GM12878 (cell line): ENCODE results near the gene SLC25A33. TPM values are rescaled to one million over a fixed set of nuclear protein-coding genes. Genes with fewer than 3 reads are reported as not detected.
A peak's percentile ranks its signal among the peaks of the same experiment; 100 is the strongest.

Experiments
- ATAC-seq: fragments of 200-7000 bp; cut with Tn5 transposase; 3 replicates; pipeline ENCODE4 v1.9.1; 2020; ENCODE audit warnings: mild to moderate bottlenecking, moderate library complexity
- BruUV-seq: library from RNA; stranded (reverse); fragments of 400-500 nt; replicated peaks from 2 replicates; lab custom pipeline; 2021; lab: Mats Ljungman, UMichigan
- CTCF ChIA-PET: fragments of 300-600 bp; sonication (Branson Sonifier 250); formaldehyde crosslinking; extraction: SDS; loops from one replicate; lab custom pipeline; 2021; ENCODE audit warnings: inconsistent platforms; lab: Yijun Ruan, JAX
- POLR2A ChIA-PET: fragments of 350-600 bp; formaldehyde crosslinking; extraction: SDS; loops from one replicate; lab custom pipeline; 2021; ENCODE audit warnings: inconsistent platforms; lab: Charles Lee
- RAD21 ChIA-PET: fragments of 300-600 bp; sonication (Branson Sonifier 250); formaldehyde crosslinking; loops from one replicate; lab custom pipeline; 2023; ENCODE audit warnings: antibody characterized with exemption; ENCODE audit not compliant: unreplicated experiment; lab: Charles Lee
- SMC1A ChIA-PET: fragments of 300-600 bp; sonication (Branson Sonifier 250); formaldehyde crosslinking; loops from one replicate; lab custom pipeline; 2023; ENCODE audit not compliant: unreplicated experiment, uncharacterized antibody; lab: Charles Lee
- DNase-seq: peaks from one replicate; pipeline ENCODE4 v3.0.0-alpha.2; 2011; ENCODE audit warnings: low read depth, low spot score
- FAIRE-seq: peaks from 3 replicates; lab custom pipeline; 2011; peaks lifted over from hg19 to GRCh38; lab: Jason Lieb, UNC
- H2AFZ ChIP-seq: 2 replicates; pipeline ENCODE4 v1.6.0; 2011; ENCODE audit warnings: low read depth, low read length, control low read depth; ENCODE audit not compliant: control insufficient read depth
- H3K27ac ChIP-seq: 2 replicates; pipeline ENCODE4 v1.5.1; 2011; ENCODE audit warnings: control low read depth; ENCODE audit not compliant: control insufficient read depth, insufficient read depth
- H3K27me3 ChIP-seq, 2 experiments: replicated peaks in 1 of 2; 2 replicates each; pipeline versions ENCODE4 v1.6.0 to v1.6.1; 2011; ENCODE audit warnings: low read length in 1 of 2; ENCODE audit not compliant: control insufficient read depth in 2 of 2, insufficient read depth in 2 of 2
- H3K36me3 ChIP-seq, 2 experiments: 2 replicates each; pipeline ENCODE4 v1.5.1; 2011; ENCODE audit warnings: low read length in 1 of 2; ENCODE audit not compliant: control insufficient read depth in 2 of 2, insufficient read depth in 2 of 2
- H3K4me1 ChIP-seq: 2 replicates; pipeline ENCODE4 v1.6.1; 2011; ENCODE audit warnings: mild to moderate bottlenecking, low read length, moderate library complexity, mixed read lengths; ENCODE audit not compliant: control insufficient read depth, insufficient read depth
- H3K4me2 ChIP-seq: 2 replicates; pipeline ENCODE4 v1.6.0; 2011; ENCODE audit warnings: control low read depth; ENCODE audit not compliant: control insufficient read depth, insufficient read depth
- H3K4me3 ChIP-seq: fragments of 200-600 bp; sonication (generic); 2 replicates; pipeline ENCODE4 v1.5.1; 2016
- H3K79me2 ChIP-seq: 2 replicates; pipeline ENCODE4 v1.6.0; 2011; ENCODE audit warnings: low read length; ENCODE audit not compliant: control insufficient read depth, insufficient read depth
- H3K9ac ChIP-seq: 2 replicates; pipeline ENCODE4 v1.8.0; 2011; ENCODE audit warnings: low read length, control low read depth, mixed read lengths; ENCODE audit not compliant: control insufficient read depth, insufficient read depth
- H3K9me3 ChIP-seq: replicated peaks from 3 replicates; pipeline ENCODE4 v1.5.1; 2011; ENCODE audit warnings: mild to moderate bottlenecking, low read length; ENCODE audit not compliant: control insufficient read depth, insufficient read depth
- H4K20me1 ChIP-seq: 2 replicates; pipeline ENCODE4 v1.6.0; 2011; ENCODE audit not compliant: control insufficient read depth, insufficient read depth
- E2F8 ChIP-seq: fragments of 450-650 bp; IDR thresholded peaks from 2 replicates; pipeline ENCODE4 v1.6.1; 2018; ENCODE audit warnings: mild to moderate bottlenecking, low read depth, moderate library complexity; ENCODE audit not compliant: partially characterized antibody
- ESRRA ChIP-seq: IDR thresholded peaks from 2 replicates; pipeline ENCODE4 v1.6.1; 2012; ENCODE audit warnings: mild to moderate bottlenecking, low read length, improper control_type of control experiment
- PML ChIP-seq: IDR thresholded peaks from 2 replicates; pipeline ENCODE4 v1.6.1; 2012; ENCODE audit warnings: low read length, inconsistent platforms
- SMAD1 ChIP-seq: fragments of 450-650 bp; IDR thresholded peaks from 2 replicates; pipeline ENCODE4 v1.6.1; 2018; ENCODE audit warnings: mild to moderate bottlenecking, low read depth; ENCODE audit not compliant: partially characterized antibody
- TCF3 ChIP-seq: IDR thresholded peaks from 2 replicates; pipeline ENCODE4 v1.6.1; 2012; ENCODE audit warnings: low read depth, mild to moderate bottlenecking, low read length, borderline replicate concordance; ENCODE audit not compliant: insufficient read depth
- ZBTB40 ChIP-seq: fragments of 450-650 bp; IDR thresholded peaks from 2 replicates; pipeline ENCODE4 v1.6.1; 2016; ENCODE audit warnings: mild to moderate bottlenecking, moderate library complexity, borderline replicate concordance
- WGBS: methylation state at CpG from one replicate; pipeline ENCODE4 v1.1.6; 2016; ENCODE audit warnings: low lambda C conversion rate; ENCODE audit not compliant: insufficient replicate concordance, insufficient coverage; ENCODE audit errors: missing lambda C conversion rate; 5-methylcytosine and 5-hydroxymethylcytosine counted together
- in situ Hi-C: fragments of 300-500 bp; cut with MboI; formaldehyde crosslinking; loops from 9 replicates; pipeline ENCODE4 v1.14.3; 2018; ENCODE audit warnings: mixed read lengths
- intact Hi-C: fragments of 100-400 bp; cut with micrococcal nuclease; formaldehyde crosslinking; loops from one replicate; pipeline ENCODE4 v1.14.2; 2022; ENCODE audit not compliant: unreplicated experiment
- polyA plus RNA-seq, 11 experiments: library from polyadenylated mRNA; depleted of rRNA in 4 of 11; unstranded in 6 of 11; stranded (reverse) in 5 of 11; fragments of >200 nt; fragmentation: Nextera tagmentation in 4 of 11; fragmentation: Illumina TruSeq in 1 of 11; extraction: Ambion mirVana in 4 of 11; extraction: Trizol in 1 of 11; gene quantifications; 1 replicate in 1 of 11; 2 replicates in 10 of 11; pipeline versions ENCODE4 v1.2.1 to v1.2.3, GENCODE V29; 2011 to 2016; ENCODE audit warnings: inconsistent platforms in 2 of 11, missing spikeins in 2 of 11, low read depth in 1 of 11
- total RNA-seq, 4 experiments: library from RNA; depleted of rRNA in 3 of 4; stranded (reverse); fragments of >200 nt in 3 of 4; fragmentation: Illumina TruSeq in 1 of 4; extraction: Trizol in 1 of 4; gene quantifications; 2 replicates each; pipeline versions ENCODE4 v1.2.1 to v1.2.3, GENCODE V29; 2013 to 2021
- TF ChIP-seq, protein P1 (sequence below): fragments of 450-650 bp; formaldehyde crosslinking; IDR thresholded peaks from 2 replicates; pipeline ENCODE4 v1.5.0; 2022; ENCODE audit warnings: mild to moderate bottlenecking, missing genetic modification characterization

The SLC25A33 gene
- total and polyA plus RNA-seq, 10 of the 15 experiments (the other 5 are each of a cell fraction or from before 2014, with no cell fraction given): 1.7 to 11.2 (median 8.4) TPM

- TF ChIP-seq ZBTB40: no peak
- TF ChIP-seq, all 136 proteins: peak for 0
Observed at GRCh38 chr1:9555942-9556341, 16.7 kb downstream of the SLC25A33 start (continued).

- Histone ChIP-seq H3K36me3 (peaks cover 11 to 12% of the 10 kb centered on the region in 2 experiments), H3K4me1 (no peaks in the 10 kb centered on the region), H3K27ac (no peak overlapping the region), H3K27me3 (no peaks in the 10 kb centered on the region), H4K20me1 (no peaks in the 10 kb centered on the region)
- in situ Hi-C loops: no loop called here
- RAD21 ChIA-PET: interaction anchor here (0.7 kb wide), 1 partner anchor 62 kb away, joined by 3 read pairs; no protein-coding TSS in a partner anchor
- WGBS: 77% methylated on average over 5 of the region's 5 CpGs
- no peak for ATAC-seq
- TF ChIP-seq TCF3 (no peak), E2F8 (no peak), SMAD1 (no peak), PML (no peak), ESRRA (no peak)
- TF ChIP-seq, protein P1, sequence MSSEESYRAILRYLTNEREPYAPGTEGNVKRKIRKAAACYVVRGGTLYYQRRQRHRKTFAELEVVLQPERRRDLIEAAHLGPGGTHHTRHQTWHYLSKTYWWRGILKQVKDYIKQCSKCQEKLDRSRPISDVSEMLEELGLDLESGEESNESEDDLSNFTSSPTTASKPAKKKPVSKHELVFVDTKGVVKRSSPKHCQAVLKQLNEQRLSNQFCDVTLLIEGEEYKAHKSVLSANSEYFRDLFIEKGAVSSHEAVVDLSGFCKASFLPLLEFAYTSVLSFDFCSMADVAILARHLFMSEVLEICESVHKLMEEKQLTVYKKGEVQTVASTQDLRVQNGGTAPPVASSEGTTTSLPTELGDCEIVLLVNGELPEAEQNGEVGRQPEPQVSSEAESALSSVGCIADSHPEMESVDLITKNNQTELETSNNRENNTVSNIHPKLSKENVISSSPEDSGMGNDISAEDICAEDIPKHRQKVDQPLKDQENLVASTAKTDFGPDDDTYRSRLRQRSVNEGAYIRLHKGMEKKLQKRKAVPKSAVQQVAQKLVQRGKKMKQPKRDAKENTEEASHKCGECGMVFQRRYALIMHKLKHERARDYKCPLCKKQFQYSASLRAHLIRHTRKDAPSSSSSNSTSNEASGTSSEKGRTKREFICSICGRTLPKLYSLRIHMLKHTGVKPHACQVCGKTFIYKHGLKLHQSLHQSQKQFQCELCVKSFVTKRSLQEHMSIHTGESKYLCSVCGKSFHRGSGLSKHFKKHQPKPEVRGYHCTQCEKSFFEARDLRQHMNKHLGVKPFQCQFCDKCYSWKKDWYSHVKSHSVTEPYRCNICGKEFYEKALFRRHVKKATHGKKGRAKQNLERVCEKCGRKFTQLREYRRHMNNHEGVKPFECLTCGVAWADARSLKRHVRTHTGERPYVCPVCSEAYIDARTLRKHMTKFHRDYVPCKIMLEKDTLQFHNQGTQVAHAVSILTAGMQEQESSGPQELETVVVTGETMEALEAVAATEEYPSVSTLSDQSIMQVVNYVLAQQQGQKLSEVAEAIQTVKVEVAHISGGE: no peak
- TF ChIP-seq, all 136 proteins: peak for 0
- CTCF ChIA-PET: interaction anchor here (1.0 to 1.4 kb wide), 2 partner anchors 18 to 63 kb away, joined by 3 read pairs; no protein-coding TSS in a partner anchor
- FAIRE-seq: no peak
- intact Hi-C loops: no loop called here
- DNase-seq: no peak
- SMC1A ChIA-PET: no interaction called here
- Histone ChIP-seq H3K4me3 (no peak overlapping the region), H3K9ac (no peak overlapping the region), H3K9me3 (no peaks in the 10 kb centered on the region), H3K4me2 (no peak overlapping the region), H2AFZ (no peak overlapping the region), H3K79me2 (no peaks in the 10 kb centered on the region; the same call in 1 of the 2 replicates)
- POLR2A ChIA-PET: no interaction called here
- TSS peak; percentile 22 for BruUV-seq
Observed at GRCh38 chr1:9557624-9558023, 18.4 kb downstream of the SLC25A33 start.
